GM18861 (cell line): Measurements from ENCODE around the gene PIP5K1A.
"Not testable (repeated sequence)": the region's sequence is repeated elsewhere in the genome, so short reads cannot be mapped to it uniquely, and the experiment has no call there.

ENCODE experiments used
- ATAC-seq: cut with Tn5 transposase; IDR thresholded peaks from one replicate; pipeline ENCODE4 v1.9.1; 2021; ENCODE audit not compliant: unreplicated experiment

The PIP5K1A gene

GRCh38 chr1:151192047-151192446 is 6.3 kb upstream of the PIP5K1A start:
- no peak for ATAC-seq

DNA sequence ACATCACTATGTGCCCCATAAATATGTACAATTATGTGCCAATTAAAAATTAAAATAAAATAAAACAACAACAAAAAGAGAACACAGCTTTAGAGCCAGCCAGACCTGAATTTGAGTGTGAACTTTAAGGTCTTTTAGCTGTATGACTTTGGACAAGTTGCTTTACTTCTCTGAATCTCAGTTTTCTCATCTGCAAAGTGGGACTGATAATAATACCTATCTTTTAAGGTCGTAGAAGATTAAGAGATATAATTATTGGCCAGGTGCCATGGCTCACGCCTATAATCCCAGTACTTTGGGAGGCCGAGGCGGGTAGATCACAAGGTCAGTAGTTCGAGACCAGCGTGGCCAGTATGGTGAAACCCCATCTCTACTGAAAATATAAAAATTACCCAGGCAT is 5.0 kb upstream of the PIP5K1A start:
- ATAC-seq = no peak

- no peak for ATAC-seq
Measured at GRCh38 chr1:151193856-151194255, 4.5 kb upstream of the PIP5K1A start.

DNA sequence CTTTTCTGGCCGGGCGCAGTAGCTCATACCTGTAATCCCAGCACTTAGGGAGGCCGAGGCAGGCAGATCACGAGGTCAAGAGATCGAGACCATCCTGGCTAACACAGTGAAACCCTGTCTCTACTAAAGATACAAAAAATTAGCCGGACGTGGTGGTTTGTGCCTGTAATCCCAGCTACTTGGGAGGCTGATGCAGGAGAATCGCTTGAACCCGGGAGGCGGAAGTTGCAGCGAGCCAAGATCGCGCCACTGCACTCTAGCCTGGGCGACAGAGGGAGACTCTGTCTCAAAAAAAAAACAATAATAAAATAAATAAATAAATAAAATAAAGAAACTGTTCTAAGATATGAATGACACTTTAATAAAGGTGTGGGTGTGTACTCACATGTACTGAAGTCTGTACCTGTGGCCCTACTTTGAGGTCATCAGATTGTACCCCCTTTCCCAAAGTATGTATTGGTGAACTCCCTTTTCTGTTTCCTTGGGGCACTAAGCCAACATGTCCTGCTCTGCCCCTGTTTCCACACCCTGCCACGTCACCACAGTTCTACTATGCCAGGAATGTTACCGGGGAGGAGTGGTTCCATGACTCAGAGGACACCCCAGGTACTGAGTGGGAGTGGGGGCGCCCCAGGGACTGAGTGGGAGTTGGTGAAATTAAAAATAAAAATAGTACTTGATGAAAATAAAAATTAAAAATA is 3.3 kb upstream of the PIP5K1A start:
- ATAC-seq = not testable (repeated sequence)

- ATAC-seq = no peak
Measured at GRCh38 chr1:151196292-151196800, 2.0 kb upstream of the PIP5K1A start.

DNA sequence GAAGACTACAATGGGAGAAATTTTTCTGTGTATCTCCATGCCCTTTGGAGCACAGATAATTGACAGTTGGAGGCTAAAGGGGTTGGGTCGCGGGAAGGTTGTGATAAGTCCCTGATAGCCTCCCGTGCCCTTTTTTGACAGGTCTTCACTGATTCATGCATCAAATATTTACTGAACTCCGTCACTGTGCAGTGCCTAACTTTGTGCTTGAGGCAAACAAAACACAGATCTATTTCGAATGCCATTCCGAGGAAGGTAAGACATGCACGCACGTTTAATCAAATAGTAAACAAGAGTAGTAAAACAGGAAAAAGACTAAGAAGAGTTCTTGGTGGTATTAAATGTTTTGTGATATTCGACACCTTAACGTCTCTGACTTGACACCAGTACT is 494 bp upstream of the PIP5K1A start:
- ATAC-seq = no peak

DNA sequence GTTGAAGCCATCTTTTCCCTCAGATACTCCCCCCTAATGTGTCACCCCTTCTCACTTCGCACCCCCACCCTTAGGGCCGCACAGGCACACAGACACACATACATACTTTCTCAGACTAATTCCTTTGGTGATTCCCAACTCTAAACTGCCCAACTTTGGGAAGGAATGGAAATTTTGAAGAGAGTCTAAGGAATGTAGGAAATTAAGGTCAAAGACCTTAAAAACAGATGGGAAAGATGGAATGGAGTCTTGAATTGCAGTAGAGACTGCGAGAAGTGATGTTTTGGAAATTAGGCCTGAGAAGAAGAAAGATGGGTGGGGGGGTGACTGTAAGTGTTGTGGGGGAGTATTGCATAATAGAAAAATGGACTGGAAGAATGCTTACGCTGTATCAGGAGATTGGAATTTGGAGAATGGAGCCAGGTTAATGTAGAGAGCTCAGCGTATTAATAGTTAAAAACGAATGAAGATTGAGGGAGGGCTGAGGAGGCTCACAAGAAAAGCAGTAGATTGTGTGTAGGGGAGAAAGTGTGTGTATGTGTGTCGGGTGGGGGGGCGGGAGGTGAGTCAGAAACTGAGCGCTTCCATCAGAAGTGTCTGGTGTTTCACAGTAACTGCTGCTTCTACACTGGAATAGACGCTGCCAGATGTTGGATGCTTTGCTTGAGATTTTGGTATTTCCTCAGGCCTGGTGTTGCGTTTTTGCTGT is 1.7 kb downstream of the PIP5K1A start:
- no peak for ATAC-seq

- not testable (repeated sequence) for ATAC-seq
Measured at GRCh38 chr1:151205381-151205965, 7.1 kb downstream of the PIP5K1A start.

DNA sequence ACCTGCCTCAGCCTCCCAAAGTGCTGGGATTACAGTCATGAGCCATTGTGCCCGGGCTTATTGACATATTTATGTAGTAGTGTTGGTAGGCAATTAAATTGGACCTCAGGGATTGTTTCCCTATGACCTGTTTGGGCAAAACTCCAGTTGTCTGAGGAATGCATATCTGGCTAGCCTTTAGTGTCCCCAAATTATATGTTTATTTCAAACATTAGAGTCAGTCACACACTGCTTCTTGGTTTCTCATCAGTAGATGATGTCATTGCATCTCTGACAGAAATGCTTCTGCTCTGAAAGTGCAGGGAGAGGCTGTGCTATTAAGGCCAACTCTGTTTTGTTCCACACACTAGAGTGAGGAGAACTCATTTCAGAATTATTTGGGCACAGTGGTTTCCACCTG is 12.5 kb downstream of the PIP5K1A start:
- no peak for ATAC-seq

DNA sequence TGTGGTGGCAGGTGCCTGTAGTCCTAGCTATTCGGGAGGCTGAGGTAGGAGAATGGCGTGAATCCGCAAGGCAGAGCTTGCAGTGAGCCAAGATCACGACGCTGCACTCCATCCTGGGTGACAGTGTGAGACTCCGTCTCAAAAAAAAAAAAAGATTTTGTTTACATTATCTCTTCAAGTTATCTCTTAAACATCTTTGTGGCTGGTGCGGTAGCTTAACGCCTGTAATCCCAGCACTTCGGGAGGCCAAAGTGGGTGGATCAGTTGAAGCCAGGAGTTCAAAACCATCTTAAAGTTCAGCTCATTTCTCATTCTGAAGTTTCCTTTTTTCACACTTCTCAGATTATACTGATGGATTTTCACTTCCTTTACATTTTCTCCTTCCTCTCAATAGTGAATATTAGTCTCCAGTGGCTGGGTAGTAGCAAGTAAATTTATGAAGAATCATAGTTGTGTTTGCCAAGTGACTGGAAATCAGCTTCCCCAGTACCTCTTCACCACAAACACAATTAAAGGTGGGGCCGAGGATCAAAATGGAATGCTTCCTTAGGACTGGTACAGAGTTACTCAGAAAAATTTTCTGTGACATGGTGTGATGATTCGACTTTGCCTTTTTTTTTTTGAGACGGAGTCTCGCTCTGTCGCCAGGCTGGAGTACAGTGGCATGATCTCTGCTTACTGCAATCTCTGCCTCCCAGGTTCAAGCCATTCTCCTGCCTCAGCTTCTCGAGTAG is 13.8 kb downstream of the PIP5K1A start:
- ATAC-seq = no peak

DNA sequence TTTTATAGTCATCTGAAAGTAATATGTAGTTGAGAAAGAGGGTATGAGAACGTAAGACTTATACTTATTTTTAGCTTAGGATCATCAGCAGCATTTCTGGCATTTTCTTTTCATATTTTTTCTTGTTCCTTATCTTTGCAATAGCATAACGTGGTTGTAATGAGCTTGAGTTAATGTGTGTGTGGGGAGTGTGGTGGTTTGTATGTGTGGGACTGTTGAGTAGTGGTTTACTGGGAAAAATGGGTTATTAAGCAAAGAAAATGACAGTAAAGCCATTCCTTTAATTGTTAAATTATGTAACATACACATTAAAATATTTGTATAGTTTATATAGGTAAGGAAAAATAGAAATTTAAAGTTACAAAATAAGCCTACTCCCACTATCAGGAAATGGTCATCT is 15.2 kb downstream of the PIP5K1A start:
- ATAC-seq = no peak

DNA sequence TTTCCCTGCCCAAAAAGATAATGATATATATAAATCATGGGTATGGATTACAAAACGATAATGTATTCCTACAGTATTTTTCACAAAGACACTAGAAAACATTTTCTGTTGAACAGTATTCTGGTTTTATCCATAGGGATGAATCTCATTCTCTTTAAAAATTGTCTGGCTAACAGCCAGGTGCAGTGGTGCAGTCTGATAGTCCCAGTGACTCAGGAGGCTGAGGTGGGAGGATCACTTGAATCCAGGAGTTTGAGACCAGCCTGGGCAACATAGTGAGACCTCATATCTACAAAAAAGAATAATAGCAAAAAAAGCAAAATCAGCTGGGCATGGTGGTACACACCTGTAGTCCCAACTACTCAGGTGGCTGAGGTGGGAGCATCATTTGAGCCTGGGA is 23.3 kb downstream of the PIP5K1A start:
- no peak for ATAC-seq

GRCh38 chr1:151222130-151222529 is 23.8 kb downstream of the PIP5K1A start:
- ATAC-seq = no peak

DNA sequence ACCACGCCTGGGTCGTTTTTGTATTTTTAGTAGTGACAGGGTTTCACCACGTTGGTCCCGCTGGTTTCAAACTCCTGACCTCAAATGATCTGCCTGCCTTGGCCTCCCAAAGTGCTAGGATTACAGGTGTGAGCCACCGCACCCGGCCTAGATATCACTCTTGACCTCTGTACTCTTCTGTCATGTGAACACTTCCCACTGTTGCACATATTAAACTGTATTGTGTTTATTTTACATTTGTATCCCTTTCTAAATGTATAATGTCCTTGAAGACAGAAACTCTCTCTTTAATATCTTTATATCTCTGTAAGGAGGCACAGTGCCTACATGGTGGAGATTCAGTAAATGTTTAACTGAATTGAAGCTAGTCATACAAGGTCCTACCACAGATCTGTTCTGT is 36.9 kb downstream of the PIP5K1A start:
- no peak for ATAC-seq

GRCh38 chr1:151237678-151238466 is 39.5 kb downstream of the PIP5K1A start:
- ATAC-seq = no peak

DNA sequence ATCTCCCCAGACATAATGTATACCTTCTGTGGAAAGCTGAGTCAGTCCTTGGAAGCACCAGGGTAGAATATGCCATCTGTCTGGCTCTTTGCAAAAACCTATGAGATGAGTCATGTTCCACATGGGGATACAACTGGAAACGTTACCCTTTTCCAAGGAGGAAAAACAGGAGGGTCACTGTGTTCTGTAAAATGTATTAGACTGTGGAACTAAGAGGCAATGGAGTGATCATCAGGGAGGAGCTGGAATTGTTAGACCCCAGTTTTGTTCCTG is 40.1 kb downstream of the PIP5K1A start:
- no peak for ATAC-seq

- ATAC-seq = no peak
Measured at GRCh38 chr1:151242442-151242841, 44.1 kb downstream of the PIP5K1A start.

DNA sequence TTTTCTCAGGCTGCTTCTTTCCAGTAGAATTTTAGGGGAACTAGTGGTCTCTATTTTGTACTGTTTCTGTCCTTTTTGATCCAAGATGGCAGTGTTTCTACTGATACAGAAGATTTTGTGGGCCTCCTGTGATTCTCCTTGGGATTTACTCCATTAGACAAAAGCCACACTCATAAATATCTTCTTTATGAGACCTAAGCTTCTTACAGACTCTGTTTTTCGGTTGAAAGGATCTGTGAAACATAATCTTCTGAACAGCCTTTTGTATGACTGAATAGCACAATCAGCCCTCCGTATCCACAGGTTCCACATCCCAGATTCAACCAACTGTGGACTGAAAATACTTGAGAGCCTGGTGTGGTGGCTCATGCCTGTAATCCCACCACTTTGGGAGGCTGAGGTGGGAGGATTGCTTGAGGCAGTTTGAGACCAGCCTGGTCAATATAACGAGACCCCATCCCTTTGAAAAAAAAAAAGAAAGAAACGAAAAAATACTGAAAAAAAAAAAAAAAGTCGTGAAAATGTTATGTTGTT is 45.4 kb downstream of the PIP5K1A start:
- ATAC-seq = no peak

GRCh38 chr1:151246786-151247185 is 48.4 kb downstream of the PIP5K1A start:
- no peak for ATAC-seq

- ATAC-seq = no peak
Measured at GRCh38 chr1:151251656-151252470, 53.5 kb downstream of the PIP5K1A start.
